Measurements from ENCODE around the gene ARRDC5.
"Not testable (repeated sequence)": the region's sequence is repeated elsewhere in the genome, so short reads cannot be mapped to it uniquely, and the experiment has no call there.

Gene ARRDC5

DNA sequence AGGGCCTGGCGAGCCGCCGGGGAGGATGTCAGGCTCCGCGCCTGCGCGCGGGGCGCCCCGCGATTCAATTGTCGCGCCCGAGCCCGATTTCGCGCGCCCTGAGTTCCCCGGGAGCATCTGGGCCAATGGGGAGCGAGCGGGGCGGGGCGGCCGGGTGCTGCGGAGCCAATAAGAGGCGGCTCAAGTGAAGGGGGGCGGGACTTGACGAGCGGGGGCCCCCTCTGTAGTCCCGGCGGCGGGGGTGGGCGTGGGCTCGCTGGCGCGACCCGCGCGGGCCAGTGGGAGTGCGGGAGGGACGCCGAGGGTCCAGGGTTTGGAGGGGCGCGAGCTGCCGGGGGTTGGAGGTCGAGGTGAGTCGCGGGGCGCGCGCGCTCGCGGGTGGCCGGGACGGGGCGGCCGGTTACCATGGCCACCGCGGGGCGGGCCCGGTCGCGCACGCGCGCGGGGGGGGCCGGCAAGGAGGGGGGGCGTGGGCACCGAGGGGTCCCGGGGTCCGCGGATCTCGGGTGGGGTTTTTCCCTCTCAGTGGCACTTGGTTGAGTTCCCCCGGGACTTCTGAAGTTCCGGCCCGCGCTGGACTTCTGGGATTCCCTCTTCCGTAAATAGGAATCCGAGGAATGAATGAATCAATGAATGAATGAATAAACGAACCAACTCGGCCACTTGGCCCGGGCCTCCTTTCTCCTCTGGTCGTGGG is 7.3 kb upstream of the ARRDC5 start:
- DNase-seq, result peak; percentile 96

DNA sequence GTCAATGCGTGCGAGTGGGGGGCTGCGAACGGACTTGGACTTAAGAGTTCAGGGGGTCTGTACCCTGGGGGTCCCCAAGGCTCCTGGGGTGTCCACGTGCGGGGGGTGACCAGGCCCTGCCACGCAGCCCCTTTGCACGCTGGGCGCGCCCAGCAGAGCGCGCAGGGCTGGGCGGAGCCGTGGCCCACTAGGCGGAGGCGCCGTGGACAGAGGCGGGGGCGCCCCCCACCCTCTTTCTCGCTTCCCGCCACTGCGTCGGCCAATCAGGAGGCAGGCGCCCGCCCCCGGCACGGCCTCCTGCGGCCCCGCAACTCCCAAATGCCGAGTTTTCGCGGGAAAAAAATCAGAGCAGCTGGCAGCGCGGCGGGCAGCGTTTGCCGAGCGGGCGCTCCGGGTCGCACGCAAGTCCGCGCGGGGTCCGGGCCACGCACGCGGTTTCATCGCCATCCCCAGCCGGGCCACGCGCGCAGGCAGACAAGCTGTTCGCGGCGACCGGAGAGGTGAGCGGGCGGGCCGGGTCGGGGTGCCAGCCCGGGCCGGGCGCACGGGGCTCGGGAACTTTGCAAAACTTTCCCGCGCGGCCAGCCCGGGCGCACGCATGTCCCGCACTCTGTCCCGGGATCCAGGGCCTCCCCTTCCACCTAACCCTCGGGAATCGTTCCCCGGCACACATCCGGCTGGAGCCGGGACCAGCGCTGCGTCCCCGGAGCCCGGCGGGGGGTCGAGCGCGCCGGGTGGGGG is 6.6 kb upstream of the ARRDC5 start, which contains the start of gene UHRF1:
UHRF1 (plus strand) TSS at position 346 of the 741 bp plus-strand sequence. CDS start 1,385 bp downstream, outside the sequence.
- DNase-seq, result peak; percentile 70

DNA sequence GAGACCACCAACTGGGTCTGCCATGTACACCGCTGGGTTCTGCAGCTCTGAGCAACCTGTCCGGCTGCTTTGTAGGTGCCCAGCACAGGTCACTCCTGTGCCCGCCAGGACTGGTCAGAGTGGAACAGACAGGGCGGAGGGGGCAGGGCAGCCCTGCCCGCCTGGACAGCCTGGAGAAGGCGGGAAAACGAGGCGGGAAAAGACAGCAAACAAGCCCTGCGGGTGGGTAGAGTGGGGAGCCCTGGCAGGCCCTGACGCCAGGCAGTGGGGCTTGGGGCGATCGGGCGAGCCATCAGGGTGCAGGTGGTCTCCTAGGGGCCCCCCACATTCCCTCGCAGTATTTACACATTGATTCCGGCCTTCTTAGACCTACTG is 6.1 kb upstream of the ARRDC5 start:
- DNase-seq, result no peak

DNA sequence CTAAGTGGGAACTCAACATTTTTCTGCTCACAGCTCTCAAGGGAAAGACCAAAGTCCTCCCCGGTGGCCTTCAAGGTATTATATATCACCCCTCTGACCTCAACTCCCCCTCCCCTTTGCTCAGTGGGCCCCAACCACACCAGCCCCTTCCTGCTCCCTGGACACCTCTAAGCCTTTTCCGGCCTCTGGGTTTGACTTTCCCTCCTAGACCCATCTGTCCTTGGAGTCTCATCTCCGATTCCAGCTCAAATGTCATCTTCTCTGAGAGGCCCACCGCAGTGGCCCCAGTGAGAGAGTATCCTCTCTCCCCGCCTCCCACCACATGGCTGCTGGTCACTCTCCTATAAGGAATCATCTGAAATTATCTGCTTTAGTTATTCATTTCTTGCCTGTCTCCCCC is 5.7 kb upstream of the ARRDC5 start:
- DNase-seq, result no peak

DNA sequence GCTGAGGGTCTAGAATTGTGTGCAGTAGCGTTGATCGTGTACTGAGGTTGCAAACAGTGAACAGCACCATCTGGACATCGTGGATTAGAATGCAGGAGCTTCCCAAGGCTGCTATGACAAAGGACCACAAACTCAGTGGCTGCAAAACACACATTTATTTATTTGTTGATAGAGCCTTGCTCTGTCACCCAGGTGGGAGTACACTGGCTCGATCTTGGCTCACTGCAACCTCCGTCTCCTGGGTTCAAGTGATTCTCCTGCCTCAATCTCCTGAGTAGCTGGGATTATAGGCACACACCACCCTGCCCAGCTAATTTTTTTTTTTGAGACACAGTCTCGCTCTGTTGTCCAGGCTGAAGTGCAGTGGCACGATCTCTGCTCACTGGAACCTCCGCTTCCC is 4.3 kb upstream of the ARRDC5 start:
- DNase-seq, result no peak

DNA sequence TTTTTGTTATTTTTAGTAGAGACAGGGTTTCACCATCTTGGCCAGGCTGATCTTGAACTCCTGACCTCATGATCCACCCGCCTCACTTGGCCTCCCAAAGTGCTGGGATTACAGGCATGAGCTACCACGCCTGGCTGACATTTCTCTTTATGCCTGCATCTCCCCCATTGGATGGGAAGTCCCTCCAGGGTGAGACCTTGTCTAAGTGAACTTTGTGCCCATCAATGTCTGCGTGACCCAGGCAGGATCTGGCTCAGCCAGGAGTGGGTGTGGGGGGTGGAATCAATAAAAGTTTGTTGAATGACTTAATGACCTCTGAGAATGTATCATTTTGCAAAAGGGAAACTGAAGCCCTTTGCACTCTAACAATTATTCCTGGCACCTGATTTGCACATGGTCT is 1.8 kb upstream of the ARRDC5 start:
- no peak for DNase-seq

DNA sequence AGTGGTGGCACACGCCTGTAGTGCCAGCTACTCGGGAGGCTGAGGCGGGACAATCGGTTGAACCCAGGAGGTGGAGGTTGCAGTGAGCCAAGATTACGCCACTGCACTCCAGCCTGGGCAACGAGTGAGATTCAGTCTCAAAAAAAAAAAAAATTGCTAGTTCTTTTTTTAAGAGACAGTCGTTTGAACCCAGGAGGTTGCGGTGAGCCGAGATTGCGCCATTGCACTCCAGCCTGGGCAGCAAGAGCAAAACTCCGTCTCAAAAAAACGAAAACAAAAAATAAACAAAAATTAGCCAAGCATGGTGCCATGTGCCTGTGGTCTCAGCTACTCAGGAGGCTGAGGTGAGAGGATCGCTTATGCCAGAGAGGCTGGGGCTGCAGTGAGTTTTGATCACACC is 1.8 kb downstream of the ARRDC5 start:
- DNase-seq, result not testable (repeated sequence)

DNA sequence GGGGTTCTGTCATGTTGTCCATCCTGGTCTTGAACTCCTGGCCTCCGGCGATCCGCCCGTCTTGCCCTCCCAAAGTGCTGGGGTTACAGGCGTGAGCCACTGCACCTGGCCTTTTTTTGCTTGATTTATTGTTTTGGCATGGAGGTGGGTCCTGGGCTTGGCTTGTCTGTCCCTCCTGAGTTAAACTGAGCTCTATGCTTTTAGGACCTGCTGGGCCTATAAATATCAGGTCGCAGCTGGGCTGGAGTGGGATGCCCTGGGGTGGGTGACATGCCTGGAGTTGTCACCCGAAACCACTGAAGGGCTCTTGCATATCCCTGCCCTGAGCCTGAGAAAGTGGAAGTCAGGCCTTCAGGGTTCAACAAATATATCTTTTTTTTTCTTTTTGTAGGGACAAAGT is 5.5 kb downstream of the ARRDC5 start:
- DNase-seq, result no peak

DNA sequence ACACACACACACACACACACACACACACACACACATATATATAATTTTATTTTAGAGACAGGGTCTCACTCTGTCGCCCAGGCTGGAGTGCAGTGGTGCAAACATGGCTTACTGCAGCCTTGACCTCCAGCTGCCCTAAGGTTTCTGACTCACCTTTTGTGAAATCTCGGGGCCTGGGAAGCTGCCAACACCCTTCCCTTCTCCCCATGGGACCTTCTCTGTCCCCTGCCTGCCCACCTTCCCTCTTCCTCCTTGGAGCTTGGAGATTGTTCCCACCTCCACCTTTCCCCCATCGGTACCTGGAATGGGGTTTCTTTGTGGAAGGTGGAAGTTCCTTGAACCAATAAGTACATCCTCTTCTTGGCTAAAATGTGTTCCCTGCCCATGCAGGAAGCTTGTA is 6.3 kb downstream of the ARRDC5 start:
- DNase-seq, result no peak

DNA sequence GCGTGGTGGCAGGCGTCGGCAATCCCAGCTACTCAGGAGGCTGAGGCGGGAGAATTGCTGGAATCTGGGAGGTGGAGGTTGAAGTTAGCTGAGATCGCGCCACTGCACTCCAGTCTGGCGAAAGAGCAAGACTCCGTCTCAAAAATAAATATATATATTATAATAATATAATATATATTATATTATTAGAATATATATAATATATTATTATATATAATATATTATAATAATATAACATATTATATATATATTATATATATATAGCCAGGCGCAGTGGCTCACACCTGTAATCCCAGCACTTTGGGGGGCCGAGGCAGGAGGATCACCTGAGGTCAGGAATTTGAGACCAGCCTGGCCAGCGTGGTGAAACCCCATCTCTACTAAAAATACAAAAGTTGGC is 9.7 kb downstream of the ARRDC5 start:
- DNase-seq, result not testable (repeated sequence)

DNA sequence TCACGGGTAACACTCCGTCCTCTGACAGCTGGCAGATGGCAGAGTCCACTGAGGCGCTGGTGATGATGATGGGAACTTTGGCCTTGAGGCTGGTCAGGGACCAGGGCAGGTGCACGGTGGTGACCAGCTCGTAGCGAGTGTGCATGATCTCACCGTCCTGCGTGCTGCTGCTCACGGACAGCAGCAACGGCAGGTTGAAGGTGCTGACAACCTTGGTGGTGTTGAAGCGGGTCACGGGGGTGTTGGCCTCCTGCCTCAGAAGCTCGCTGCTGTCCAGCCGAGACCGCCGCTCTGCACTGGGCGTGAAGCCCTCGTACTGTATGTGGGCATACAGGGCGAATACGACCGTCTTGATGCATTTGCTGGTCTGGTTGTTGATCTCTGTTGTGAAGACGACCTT is 11.6 kb downstream of the ARRDC5 start:
- no peak for DNase-seq

DNA sequence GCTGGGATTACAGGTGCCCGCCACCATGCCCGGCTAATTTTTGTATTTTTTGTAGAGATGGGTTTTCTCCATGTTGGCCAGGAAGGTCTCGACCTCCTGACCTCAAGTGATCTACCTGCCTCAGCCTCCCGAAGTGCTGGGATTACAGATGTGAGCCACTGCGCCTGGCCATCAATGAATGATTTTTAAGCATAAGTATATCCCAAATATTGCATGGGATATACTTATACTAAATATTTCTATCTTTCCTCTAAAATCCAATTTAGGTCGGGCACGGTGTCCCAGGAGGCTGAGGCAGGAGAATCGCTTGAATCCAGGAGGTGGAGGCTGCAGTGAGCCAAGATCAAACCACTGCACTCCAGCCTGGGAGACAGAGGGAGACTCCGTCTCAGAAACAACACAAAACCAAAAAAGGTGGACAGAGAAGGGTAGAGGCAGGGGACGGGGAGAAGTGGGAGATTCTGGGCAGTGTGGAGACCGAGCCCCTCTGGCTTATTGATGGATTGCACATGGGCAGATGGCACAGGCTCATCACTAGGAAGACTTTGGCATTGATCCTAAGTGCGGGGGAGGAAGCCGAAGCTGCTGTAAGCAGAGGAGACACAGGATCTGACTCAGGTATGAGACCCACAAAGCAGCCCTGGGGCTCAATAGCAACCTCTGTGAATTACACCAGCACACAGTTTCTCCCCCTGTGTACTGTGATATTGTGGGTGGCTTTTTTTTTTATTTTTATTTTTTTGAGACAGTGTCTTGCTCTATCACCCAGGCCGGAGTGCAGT is 13.5 kb downstream of the ARRDC5 start:
- DNase-seq, result no peak

DNA sequence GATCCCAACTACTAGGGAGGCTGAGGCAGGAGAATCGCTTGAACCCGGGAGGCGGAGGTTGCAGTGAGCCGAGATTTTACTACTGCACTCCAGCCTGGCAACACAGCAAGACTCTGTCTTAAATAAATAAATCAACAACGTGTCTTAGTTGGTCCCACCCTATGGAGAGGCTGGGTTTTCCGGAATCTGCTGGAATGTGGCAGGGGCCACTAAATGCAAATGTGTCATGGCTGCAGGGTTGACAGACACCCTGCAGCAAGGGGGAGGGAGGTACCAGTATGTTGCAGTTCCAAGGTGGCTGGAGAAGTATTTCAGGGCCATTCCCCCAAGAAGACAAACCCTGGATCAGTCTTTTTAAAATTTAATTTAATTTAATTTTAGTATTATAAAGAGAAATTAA is 14.9 kb downstream of the ARRDC5 start:
- not testable (repeated sequence) for DNase-seq

DNA sequence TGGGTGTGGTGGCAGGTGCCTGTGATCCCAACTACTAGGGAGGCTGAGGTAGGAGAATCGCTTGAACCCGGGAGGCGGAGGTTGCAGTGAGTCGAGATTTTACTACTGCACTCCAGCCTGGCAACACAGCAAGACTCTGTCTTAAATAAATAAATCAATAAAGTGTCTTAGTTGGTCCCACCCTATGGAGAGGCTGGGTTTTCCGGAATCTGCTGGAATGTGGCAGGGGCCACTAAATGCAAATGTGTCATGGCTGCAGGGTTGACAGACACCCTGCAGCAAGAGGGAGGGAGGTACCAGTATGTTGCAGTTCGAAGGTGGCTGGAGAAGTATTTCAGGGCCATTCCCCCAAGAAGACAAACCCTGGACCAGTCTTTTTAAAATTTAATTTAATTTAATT is 17.7 kb downstream of the ARRDC5 start:
- DNase-seq, result not testable (repeated sequence)

DNA sequence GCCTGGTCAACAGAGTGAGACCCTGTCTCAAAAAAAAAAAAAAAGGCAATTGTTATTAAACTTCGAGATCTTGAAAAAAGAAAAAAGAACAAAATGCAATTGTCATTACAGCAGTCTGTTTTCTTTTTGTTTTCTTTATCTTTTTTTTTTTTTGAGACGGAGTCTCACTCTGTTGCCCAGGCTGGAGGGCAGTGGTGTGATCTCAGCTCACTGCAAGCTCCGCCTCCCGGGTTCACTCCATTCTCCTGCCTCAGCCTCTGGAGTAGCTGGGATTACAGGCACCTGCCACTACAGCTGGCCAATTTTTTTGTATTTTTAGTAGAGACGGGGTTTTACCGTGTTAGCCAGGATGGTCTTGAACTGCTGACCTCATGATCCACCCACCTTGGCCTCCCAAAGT is 19.8 kb downstream of the ARRDC5 start:
- not testable (repeated sequence) for DNase-seq

DNA sequence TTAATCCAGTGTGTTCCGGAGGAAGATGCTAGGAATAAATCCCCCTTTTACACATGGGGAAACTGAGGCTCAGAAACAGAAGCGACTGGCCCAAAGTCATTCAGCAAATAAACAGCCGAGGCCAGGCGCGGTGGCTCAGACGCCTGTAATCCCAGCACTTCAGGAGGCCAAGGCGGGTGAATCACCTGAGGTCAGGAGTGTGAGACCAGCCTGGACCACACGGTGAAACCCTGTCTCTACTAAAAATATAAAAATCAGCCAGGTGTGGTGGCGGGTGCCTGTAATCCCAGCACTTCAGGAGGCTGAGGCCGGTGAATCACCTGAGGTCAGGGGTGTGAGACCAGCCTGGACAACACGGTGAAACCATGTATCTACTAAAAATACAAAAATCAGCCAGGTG is 23.7 kb downstream of the ARRDC5 start:
- no peak for DNase-seq

DNA sequence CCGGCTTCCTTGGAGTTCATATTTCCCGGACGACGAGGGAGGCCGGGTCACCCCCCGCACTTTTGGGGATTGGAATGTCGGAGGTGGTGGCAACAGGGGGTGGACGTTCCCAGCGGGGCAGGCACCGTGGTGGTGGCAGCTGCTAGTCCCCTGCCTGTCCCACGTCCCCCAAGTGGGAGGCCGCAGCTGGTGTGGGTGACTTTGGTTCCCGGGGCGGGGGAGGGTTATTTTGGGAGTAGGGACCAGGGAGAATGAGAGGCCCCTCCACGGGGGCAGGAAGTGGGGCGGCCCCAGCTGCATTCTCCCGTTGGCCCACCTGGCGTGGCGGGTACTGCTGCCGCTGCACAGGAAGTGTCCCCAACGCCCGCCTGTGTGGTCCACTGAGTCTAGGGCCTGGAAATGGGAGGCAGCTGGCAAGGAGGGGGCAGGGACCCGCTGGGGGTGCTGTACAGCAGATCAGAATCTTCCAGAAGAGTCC is 24.2 kb downstream of the ARRDC5 start:
- no peak for DNase-seq

DNA sequence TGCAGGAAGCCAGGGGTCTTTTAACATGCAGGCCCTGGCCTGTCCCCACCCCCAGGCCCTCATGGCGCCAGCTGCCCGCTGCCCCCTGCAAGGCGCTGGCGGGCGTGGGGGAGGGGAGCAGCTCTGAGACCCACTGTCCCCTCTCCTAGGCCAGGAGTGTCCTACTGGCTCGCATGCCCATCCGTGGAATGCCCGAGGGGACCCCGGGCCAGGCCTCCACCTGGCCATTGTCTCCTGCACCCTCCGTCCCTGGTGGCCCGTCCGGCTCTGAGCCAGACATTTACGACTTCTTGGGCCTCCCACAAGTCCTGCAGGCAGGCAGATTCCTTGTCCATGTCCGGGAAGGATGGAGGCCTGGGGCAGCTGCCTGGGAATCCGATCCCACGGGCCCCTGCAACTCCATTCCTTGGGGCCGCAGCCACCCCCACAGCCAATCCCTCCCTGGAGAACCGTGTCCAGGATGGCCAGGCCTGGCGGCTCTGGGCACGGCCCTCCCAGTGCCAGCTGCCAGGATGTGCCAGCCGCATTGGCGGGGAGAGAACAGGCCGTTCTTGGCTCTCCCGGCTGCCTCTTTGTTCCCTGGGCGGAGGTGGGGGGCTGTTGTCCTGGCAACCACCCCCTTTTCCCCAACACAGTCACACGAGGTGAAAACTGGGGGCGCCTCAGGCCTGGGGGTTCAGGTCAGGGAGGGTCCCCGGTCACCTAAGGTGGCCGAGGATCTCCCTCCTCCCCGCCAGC is 24.8 kb downstream of the ARRDC5 start:
- DNase-seq, result no peak

DNA sequence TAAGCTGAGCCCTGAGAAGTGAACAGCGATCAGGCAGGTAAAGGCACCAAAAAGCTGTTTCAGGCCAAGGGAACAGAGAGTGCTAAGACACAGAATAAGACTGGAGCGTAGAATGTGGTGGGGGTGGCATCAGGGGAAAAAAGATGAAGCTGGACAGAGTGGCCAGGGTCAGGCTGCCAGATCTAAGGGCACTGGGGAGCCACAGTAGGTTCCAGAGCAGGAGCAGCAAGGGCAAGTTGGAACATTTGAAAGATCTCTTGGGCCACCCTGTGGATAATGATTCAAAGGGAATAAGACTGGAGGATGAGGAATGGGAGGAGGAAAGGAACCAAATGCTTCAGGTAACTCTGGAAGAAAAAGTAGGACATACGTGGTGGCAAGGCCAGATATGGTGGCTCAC is 28.8 kb downstream of the ARRDC5 start:
- no peak for DNase-seq

DNA sequence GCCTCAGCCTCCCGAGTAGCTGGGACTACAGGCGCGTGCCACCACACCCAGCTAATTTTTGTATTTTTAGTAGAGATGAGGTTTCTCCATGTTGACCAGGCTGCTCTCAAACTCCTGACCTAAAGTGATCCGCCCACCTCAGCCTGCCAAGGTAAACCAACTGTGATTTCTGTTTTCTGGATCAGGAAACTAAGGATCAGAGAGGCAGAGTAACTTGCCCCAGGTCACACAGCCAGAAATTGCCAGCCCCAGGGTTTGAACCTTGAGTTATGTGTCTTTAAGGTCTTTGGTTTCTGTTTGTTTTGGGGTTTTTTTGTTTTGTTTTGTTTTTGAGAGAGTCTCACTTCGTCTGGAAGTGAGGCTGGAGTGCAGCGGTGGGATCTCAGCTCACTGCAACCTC is 31.0 kb downstream of the ARRDC5 start:
- DNase-seq, result no peak

DNA sequence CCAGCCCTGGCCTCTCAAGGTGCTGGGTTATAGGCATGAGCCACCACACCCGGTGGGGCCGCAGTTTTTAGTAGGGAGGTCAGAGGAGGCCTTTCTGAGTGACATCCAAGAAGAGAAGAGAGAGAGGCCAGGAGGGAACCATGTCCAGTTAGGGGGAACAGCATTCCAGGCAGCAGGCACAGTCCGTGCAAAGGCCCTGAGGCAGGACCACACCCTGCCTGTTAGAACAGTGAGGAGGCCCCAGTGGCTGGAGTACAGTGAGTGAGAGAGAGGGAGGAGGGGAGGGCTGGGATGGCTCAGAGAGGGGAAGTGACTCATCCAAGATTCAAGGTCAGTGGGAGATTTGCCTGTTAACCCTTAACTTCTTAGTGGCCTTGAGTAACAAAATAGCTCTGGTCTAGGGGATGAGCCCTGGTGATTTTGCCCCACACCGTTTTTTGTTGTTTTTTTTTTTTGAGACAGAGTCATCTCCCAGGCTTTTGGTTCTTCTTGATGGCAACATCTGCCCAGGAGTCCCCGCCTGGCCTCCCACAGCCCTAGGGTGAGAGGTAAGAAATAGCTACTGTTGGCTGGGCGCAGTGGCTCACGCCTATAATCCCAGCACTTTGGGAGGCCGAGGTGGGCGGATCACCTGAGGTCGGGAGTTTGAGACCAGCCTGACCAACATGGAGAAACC is 32.5 kb downstream of the ARRDC5 start:
- DNase-seq, result peak; percentile 35

DNA sequence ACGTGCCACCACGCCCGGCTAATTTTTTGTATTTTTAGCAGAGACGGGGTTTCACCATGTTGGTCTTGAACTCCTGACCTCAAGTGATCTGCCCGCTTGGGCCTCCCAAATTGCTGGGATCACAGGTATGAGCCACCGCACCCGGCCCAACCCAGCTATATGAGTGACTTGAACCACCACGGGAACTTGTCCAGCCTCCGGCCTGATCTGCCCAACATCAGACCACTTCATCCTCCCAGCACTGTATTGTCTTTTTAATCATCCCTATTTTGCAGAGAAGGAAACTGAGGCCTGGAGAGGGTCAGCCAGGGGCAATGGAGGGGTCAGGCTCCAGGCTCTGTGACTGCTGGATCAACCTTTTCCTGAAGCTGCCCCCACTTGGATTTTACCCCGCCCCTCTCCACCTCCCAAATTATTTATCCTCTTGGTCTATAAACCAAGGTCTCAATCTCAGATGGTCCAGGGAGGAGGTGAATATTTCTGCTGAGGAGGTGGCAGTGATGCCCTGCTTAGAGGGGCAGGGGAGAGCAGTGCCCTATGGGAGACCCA is 34.3 kb downstream of the ARRDC5 start:
- DNase-seq, result no peak
